Measurements from ENCODE around the gene COL23A1. TPM values are rescaled to one million over a fixed set of nuclear protein-coding genes. Genes with fewer than 3 reads are reported as not detected.
A peak's percentile ranks its signal among the peaks of the same experiment; 100 is the strongest.
"Not testable (repeated sequence)": the region's sequence is repeated elsewhere in the genome, so short reads cannot be mapped to it uniquely, and the experiment has no call there.

COL23A1 gene
- total and polyA plus RNA-seq, 2 donors (not counting 1 experiment from before 2014, with no cell fraction given) = not detected

DNA sequence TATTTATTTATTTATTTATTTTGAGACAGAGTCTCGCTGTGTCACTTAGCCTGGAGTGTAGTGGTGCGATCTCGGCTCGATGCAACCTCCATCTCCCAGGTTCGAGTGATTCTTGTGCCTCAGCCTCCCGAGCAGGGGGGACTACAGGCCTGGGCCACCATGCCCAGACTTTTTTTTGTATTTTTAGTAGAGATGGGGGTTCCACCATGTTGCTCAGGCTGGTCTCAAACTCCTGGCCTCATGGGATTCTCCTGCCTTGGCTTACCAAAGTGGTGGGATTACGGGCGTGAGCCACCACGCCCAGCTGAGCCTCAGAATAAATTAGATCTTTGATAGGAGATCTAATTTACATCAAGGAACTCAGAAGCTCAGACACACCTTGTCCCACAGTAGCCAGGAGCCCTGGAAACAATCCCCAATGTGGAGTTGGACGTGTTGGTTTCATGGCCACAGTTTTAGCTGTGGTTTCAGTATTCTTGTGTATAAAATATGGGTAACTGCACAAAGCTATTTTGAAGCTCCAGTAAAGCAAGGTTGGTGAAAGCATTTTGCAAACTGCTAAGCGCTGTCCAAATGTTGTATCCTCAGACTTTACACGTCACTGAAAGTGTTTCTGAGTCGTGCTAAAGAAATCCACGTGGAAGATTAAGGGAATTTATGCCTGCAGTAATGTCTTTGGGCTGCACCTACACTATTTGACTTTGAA is 388.8 kb downstream of the COL23A1 start:
- peaks cover 5% of the 10 kb centered on the region for H3K36me3 ChIP-seq (ENCODE audit: control insufficient read depth, insufficient read depth, low read length)
- H3K4me3 ChIP-seq (replicated peaks in 1 of 4; ENCODE audit: control extremely low read depth in 1 of 4, insufficient read depth in 1 of 4, low read depth in 3 of 4, low read length in 4 of 4) = no peak overlapping the region
- H3K27me3 ChIP-seq (ENCODE audit: control insufficient read depth, insufficient read depth, low read length) = no peaks in the 10 kb centered on the region
- H3K79me2 ChIP-seq (ENCODE audit: control insufficient read depth, insufficient read depth, low read length) = peaks cover 19% of the 10 kb centered on the region
- TF ChIP-seq EZH2 (IDR thresholded peaks at IDR 0.05; ENCODE audit: low read length, missing control alignments) = no peak
- TF ChIP-seq, protein P1, sequence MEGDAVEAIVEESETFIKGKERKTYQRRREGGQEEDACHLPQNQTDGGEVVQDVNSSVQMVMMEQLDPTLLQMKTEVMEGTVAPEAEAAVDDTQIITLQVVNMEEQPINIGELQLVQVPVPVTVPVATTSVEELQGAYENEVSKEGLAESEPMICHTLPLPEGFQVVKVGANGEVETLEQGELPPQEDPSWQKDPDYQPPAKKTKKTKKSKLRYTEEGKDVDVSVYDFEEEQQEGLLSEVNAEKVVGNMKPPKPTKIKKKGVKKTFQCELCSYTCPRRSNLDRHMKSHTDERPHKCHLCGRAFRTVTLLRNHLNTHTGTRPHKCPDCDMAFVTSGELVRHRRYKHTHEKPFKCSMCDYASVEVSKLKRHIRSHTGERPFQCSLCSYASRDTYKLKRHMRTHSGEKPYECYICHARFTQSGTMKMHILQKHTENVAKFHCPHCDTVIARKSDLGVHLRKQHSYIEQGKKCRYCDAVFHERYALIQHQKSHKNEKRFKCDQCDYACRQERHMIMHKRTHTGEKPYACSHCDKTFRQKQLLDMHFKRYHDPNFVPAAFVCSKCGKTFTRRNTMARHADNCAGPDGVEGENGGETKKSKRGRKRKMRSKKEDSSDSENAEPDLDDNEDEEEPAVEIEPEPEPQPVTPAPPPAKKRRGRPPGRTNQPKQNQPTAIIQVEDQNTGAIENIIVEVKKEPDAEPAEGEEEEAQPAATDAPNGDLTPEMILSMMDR (conservative IDR thresholded peaks at IDR 0.05 in 1 of 2, IDR thresholded peaks at IDR 0.05 in 1 of 2; ENCODE audit: low read depth in 1 of 2, low read length in 2 of 2) = no peak
- H3K9ac ChIP-seq (ENCODE audit: insufficient read depth, low read length) = no peak overlapping the region
- no peak overlapping the region for H3K27ac ChIP-seq (ENCODE audit: insufficient read depth, low read length)
- no peaks in the 10 kb centered on the region for H3K9me3 ChIP-seq (ENCODE audit: control insufficient read depth, insufficient read depth, low read depth, low read length)
- no peak overlapping the region for H3K4me2 ChIP-seq (ENCODE audit: extremely low read depth, insufficient read depth, low read length)
- H2AFZ ChIP-seq (ENCODE audit: low read length) = no peak overlapping the region
- peaks cover 8% of the 10 kb centered on the region for H3K4me1 ChIP-seq (ENCODE audit: control insufficient read depth, extremely low read depth, insufficient read depth, low read length)
- DNase-seq (ENCODE audit: low read depth in 2 of 2) = peak; percentile 36 to 51
- peaks cover 5% of the 10 kb centered on the region for H4K20me1 ChIP-seq (ENCODE audit: control insufficient read depth, extremely low read depth, insufficient read depth, low read length)

DNA sequence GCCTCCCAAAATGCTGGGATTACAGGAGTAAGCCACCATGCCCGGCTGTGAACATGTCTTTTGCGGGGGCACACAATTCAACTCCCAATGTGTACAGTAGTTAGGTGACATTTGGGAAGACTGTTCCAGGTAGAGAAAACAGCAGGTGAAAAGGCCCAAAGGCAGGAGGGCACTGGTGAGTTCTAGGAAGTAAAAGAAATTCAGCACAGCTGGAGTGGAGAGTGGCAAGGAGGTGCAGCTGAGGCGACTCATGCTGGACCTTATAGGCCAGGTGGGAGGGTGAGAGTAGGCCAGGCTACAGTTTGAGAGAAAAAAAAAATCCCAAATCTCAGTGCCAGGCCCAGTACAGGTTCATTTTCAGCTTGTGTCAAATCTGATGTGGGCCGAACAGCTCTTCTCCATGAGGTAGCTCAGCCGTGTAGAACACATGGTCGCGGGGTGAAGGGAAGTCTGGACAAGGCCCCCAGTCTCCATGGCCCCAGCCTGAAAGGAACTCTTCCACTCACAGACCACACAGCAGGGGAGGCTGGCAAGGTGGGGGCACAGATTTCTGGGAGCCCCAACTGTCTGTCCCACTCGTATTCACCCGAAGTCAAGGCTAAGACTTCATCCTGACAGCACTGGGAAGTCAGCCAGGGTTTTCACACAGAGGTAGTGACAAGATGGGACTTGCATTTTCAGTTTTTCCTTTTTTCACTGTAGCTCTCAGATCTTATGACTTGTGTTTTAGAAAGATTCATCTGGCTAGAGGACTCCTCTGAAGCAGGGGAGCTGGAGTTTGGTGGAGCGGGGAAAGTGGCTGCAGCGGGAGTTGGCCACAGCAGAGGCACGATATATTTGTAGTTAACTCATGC is 390.4 kb downstream of the COL23A1 start:
- no peak for DNase-seq (ENCODE audit: low read depth in 2 of 2)
- Histone ChIP-seq H4K20me1 (ENCODE audit: control insufficient read depth, extremely low read depth, insufficient read depth, low read length) (no peaks in the 10 kb centered on the region), H3K4me1 (ENCODE audit: control insufficient read depth, extremely low read depth, insufficient read depth, low read length) (peaks cover 4% of the 10 kb centered on the region), H2AFZ (ENCODE audit: low read length) (no peak overlapping the region), H3K79me2 (ENCODE audit: control insufficient read depth, insufficient read depth, low read length) (peaks cover 5% of the 10 kb centered on the region), H3K9ac (ENCODE audit: insufficient read depth, low read length) (no peak overlapping the region), H3K27me3 (ENCODE audit: control insufficient read depth, insufficient read depth, low read length) (no peaks in the 10 kb centered on the region), H3K4me3 (replicated peaks in 1 of 4; ENCODE audit: control extremely low read depth in 1 of 4, insufficient read depth in 1 of 4, low read depth in 3 of 4, low read length in 4 of 4) (no peak overlapping the region), H3K27ac (ENCODE audit: insufficient read depth, low read length) (no peak overlapping the region), H3K9me3 (ENCODE audit: control insufficient read depth, insufficient read depth, low read depth, low read length) (no peaks in the 10 kb centered on the region), H3K4me2 (ENCODE audit: extremely low read depth, insufficient read depth, low read length) (no peak overlapping the region), H3K36me3 (ENCODE audit: control insufficient read depth, insufficient read depth, low read length) (no peaks in the 10 kb centered on the region)
- TF ChIP-seq EZH2 (IDR thresholded peaks at IDR 0.05; ENCODE audit: low read length, missing control alignments) = no peak
- TF ChIP-seq, protein P1 (conservative IDR thresholded peaks at IDR 0.05 in 1 of 2, IDR thresholded peaks at IDR 0.05 in 1 of 2; ENCODE audit: low read depth in 1 of 2, low read length in 2 of 2) = no peak

GRCh38 chr5:178198706-178199105 is 391.5 kb downstream of the COL23A1 start:
- no peaks in the 10 kb centered on the region for H3K9me3 ChIP-seq (ENCODE audit: control insufficient read depth, insufficient read depth, low read depth, low read length)
- H3K4me3 ChIP-seq (replicated peaks in 1 of 4; ENCODE audit: control extremely low read depth in 1 of 4, insufficient read depth in 1 of 4, low read depth in 3 of 4, low read length in 4 of 4) = no peak overlapping the region
- H3K36me3 ChIP-seq (ENCODE audit: control insufficient read depth, insufficient read depth, low read length) = no peaks in the 10 kb centered on the region
- no peaks in the 10 kb centered on the region for H4K20me1 ChIP-seq (ENCODE audit: control insufficient read depth, extremely low read depth, insufficient read depth, low read length)
- H3K27ac ChIP-seq (ENCODE audit: insufficient read depth, low read length) = no peak overlapping the region
- peaks cover 8% of the 10 kb centered on the region for H3K27me3 ChIP-seq (ENCODE audit: control insufficient read depth, insufficient read depth, low read length)
- no peak for TF ChIP-seq EZH2 (IDR thresholded peaks at IDR 0.05; ENCODE audit: low read length, missing control alignments)
- TF ChIP-seq, protein P1 (conservative IDR thresholded peaks at IDR 0.05 in 1 of 2, IDR thresholded peaks at IDR 0.05 in 1 of 2; ENCODE audit: low read depth in 1 of 2, low read length in 2 of 2) = no peak
- DNase-seq (ENCODE audit: low read depth in 2 of 2) = no peak
- H3K9ac ChIP-seq (ENCODE audit: insufficient read depth, low read length) = no peak overlapping the region
- peaks cover 4% of the 10 kb centered on the region for H3K4me1 ChIP-seq (ENCODE audit: control insufficient read depth, extremely low read depth, insufficient read depth, low read length)
- H3K4me2 ChIP-seq (ENCODE audit: extremely low read depth, insufficient read depth, low read length) = no peak overlapping the region
- no peak overlapping the region for H2AFZ ChIP-seq (ENCODE audit: low read length)
- H3K79me2 ChIP-seq (ENCODE audit: control insufficient read depth, insufficient read depth, low read length) = no peaks in the 10 kb centered on the region

DNA sequence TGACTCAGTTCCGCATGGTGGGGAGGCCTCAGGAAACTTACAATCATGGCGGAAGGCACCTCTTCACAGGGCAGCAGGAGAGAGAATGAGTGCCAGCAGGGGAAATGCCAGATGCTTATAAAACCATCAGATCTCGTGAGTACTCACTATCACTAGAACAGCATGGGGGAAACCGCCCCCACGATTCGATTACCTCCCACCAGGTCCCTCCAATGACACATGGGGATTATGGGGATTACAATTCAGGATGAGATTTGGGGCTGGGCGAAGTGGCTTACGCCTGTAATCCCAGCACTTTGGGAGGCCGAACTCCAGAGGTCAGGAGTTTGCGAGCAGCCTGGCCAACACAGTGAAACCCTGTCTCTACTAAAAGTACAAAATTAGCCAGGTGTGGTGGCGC is 392.0 kb downstream of the COL23A1 start:
- peaks cover 12% of the 10 kb centered on the region for H3K27me3 ChIP-seq (ENCODE audit: control insufficient read depth, insufficient read depth, low read length)
- not testable (repeated sequence) for H3K4me3 ChIP-seq (replicated peaks in 1 of 4; ENCODE audit: control extremely low read depth in 1 of 4, insufficient read depth in 1 of 4, low read depth in 3 of 4, low read length in 4 of 4); H2AFZ ChIP-seq (ENCODE audit: low read length); DNase-seq (ENCODE audit: low read depth in 2 of 2); H4K20me1 ChIP-seq (ENCODE audit: control insufficient read depth, extremely low read depth, insufficient read depth, low read length); H3K79me2 ChIP-seq (ENCODE audit: control insufficient read depth, insufficient read depth, low read length); H3K9ac ChIP-seq (ENCODE audit: insufficient read depth, low read length); H3K4me1 ChIP-seq (ENCODE audit: control insufficient read depth, extremely low read depth, insufficient read depth, low read length); H3K36me3 ChIP-seq (ENCODE audit: control insufficient read depth, insufficient read depth, low read length); H3K9me3 ChIP-seq (ENCODE audit: control insufficient read depth, insufficient read depth, low read depth, low read length); H3K4me2 ChIP-seq (ENCODE audit: extremely low read depth, insufficient read depth, low read length); H3K27ac ChIP-seq (ENCODE audit: insufficient read depth, low read length)

Data from fibroblast of lung (primary cell).